A673 (cell line): ENCODE data around the gene ORAI3. TPM values are rescaled to one million over a fixed set of nuclear protein-coding genes. Genes with fewer than 3 reads are reported as not detected.
"Not testable (repeated sequence)": the region's sequence is repeated elsewhere in the genome, so short reads cannot be mapped to it uniquely, and the experiment has no call there.

ENCODE experiments used
- BruUV-seq: library from RNA; stranded (reverse); fragments of 400-500 nt; replicated peaks from 2 replicates; lab custom pipeline; 2021; lab: Mats Ljungman, UMichigan
- CTCF ChIA-PET: fragments of 300-600 bp; sonication (Branson Sonifier 250); formaldehyde crosslinking; loops from one replicate; lab custom pipeline; 2022; ENCODE audit warnings: antibody characterized with exemption; lab: Charles Lee
- POLR2A ChIA-PET: fragments of 300-600 bp; sonication (Branson Sonifier 250); formaldehyde crosslinking; loops from one replicate; lab custom pipeline; 2022; ENCODE audit warnings: antibody characterized with exemption; ENCODE audit not compliant: low non-redundant PET; lab: Charles Lee
- DNase-seq: peaks from one replicate; pipeline ENCODE4 v3.0.0-alpha.2; 2015; ENCODE audit warnings: low spot score
- H3K27ac ChIP-seq: fragments of 200-600 bp; sonication (generic); 2 replicates; pipeline ENCODE4 v1.5.1; 2016; ENCODE audit warnings: mixed run types, low read depth, mild to moderate bottlenecking, mixed read lengths, antibody characterized with exemption, low read length; ENCODE audit not compliant: poor library complexity, severe bottlenecking
- H3K27me3 ChIP-seq: fragments of 200-600 bp; sonication (generic); replicated peaks from 2 replicates; pipeline ENCODE4 v1.6.1; 2017; ENCODE audit warnings: mixed run types, low read depth, mild to moderate bottlenecking, mixed read lengths, antibody characterized with exemption, low read length; ENCODE audit not compliant: insufficient read depth, poor library complexity
- H3K36me3 ChIP-seq: fragments of 200-600 bp; sonication (generic); 2 replicates; pipeline ENCODE4 v1.6.1; 2016; ENCODE audit warnings: mixed run types, mild to moderate bottlenecking, mixed read lengths, antibody characterized with exemption, low read length; ENCODE audit not compliant: insufficient read depth, poor library complexity, severe bottlenecking
- H3K4me1 ChIP-seq: fragments of 200-600 bp; sonication (generic); 2 replicates; pipeline ENCODE4 v1.6.1; 2017; ENCODE audit warnings: mixed run types, mild to moderate bottlenecking, mixed read lengths, antibody characterized with exemption, low read length; ENCODE audit not compliant: insufficient read depth, poor library complexity, severe bottlenecking
- H3K4me3 ChIP-seq: fragments of 200-600 bp; sonication (generic); 2 replicates; pipeline ENCODE4 v1.5.1; 2016; ENCODE audit warnings: low read depth, mixed run types, mild to moderate bottlenecking, mixed read lengths, low read length; ENCODE audit not compliant: poor library complexity, severe bottlenecking
- H3K9me3 ChIP-seq: fragments of 200-600 bp; sonication (generic); 2 replicates; pipeline ENCODE4 v1.6.1; 2016; ENCODE audit warnings: mixed run types, low read depth, mild to moderate bottlenecking, mixed read lengths, antibody characterized with exemption, low read length; ENCODE audit not compliant: poor library complexity, severe bottlenecking
- EZH2 ChIP-seq: fragments of 200-600 bp; sonication (generic); IDR thresholded peaks from 2 replicates; pipeline ENCODE4 v1.6.1; 2017; ENCODE audit warnings: borderline replicate concordance, low read depth, mild to moderate bottlenecking, mixed read lengths, antibody characterized with exemption, low read length; ENCODE audit not compliant: poor library complexity, severe bottlenecking
- intact Hi-C: fragments of 100-400 bp; cut with micrococcal nuclease; formaldehyde crosslinking; loops from one replicate; pipeline ENCODE4 v1.10.0; 2022; ENCODE audit not compliant: unreplicated experiment
- total RNA-seq: library from RNA; stranded (reverse); gene quantifications from 2 replicates; pipeline ENCODE4 v1.2.3, GENCODE V29; 2021
- TF ChIP-seq, protein P1 (sequence below): fragments of 300-800, 200-600 bp; sonication (generic); conservative IDR thresholded peaks from 2 replicates; pipeline ENCODE4 v1.5.1; 2017; ENCODE audit warnings: low read depth, mild to moderate bottlenecking, antibody characterized with exemption, low read length, moderate library complexity, mixed read lengths

Gene ORAI3
- total RNA-seq, 1 experiment from 2014 or later: 2.1 TPM

DNA sequence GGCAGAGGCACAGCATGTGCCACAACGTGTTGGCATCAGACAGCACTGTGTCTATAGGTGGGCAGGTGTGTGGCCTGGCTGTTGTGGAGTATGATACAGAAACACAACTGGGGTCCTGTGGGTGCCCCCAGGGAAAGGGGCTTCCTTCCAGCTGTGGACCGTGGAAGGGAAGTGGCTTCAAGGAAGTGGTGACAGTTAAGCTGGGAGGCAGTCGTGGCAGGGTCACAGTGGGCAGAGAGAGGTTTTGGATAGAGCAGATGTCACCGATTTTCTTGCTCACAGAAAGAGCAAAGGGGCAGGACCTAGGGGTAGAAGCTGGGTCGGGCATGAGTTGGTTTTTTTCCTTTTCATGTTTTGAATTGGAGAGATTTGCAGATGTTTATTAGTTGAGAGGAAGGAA lies 11.2 kb upstream of the ORAI3 start:
- TF ChIP-seq, protein P1, sequence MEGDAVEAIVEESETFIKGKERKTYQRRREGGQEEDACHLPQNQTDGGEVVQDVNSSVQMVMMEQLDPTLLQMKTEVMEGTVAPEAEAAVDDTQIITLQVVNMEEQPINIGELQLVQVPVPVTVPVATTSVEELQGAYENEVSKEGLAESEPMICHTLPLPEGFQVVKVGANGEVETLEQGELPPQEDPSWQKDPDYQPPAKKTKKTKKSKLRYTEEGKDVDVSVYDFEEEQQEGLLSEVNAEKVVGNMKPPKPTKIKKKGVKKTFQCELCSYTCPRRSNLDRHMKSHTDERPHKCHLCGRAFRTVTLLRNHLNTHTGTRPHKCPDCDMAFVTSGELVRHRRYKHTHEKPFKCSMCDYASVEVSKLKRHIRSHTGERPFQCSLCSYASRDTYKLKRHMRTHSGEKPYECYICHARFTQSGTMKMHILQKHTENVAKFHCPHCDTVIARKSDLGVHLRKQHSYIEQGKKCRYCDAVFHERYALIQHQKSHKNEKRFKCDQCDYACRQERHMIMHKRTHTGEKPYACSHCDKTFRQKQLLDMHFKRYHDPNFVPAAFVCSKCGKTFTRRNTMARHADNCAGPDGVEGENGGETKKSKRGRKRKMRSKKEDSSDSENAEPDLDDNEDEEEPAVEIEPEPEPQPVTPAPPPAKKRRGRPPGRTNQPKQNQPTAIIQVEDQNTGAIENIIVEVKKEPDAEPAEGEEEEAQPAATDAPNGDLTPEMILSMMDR: no peak
- TF ChIP-seq EZH2: no peak
- POLR2A ChIA-PET: no interaction called here

GRCh38 chr16:30939571-30939970 lies 9.3 kb upstream of the ORAI3 start:
- DNase-seq, intact Hi-C loops, POLR2A ChIA-PET, H3K27ac ChIP-seq, H3K4me1 ChIP-seq, H3K4me3 ChIP-seq, CTCF ChIA-PET, H3K9me3 ChIP-seq, H3K27me3 ChIP-seq, BruUV-seq: not testable (repeated sequence)
- peaks cover 25% of the 10 kb centered on the region for H3K36me3 ChIP-seq

More for the DNA sequence above, 11.2 kb upstream of the ORAI3 start:
- no TSS peak for BruUV-seq
- no peaks in the 10 kb centered on the region for H3K9me3 ChIP-seq
- no peak for DNase-seq
- no peak overlapping the region for H3K4me3 ChIP-seq
- peaks cover 16% of the 10 kb centered on the region for H3K36me3 ChIP-seq
- H3K27ac ChIP-seq: peak overlapping the region; percentile 37
- intact Hi-C loops: no loop called here
- no peaks in the 10 kb centered on the region for H3K27me3 ChIP-seq
- no peaks in the 10 kb centered on the region for H3K4me1 ChIP-seq
- CTCF ChIA-PET: no interaction called here

- H3K27me3 ChIP-seq: no peaks in the 10 kb centered on the region
- CTCF ChIA-PET: interaction anchor here (0.6 to 1.0 kb wide), 4 partner anchors 12 to 200 kb away, joined by 3 to 6 read pairs (median 3); no protein-coding TSS in a partner anchor
- peak overlapping the region; percentile 16 for H3K27ac ChIP-seq
- peak; percentile 70 for DNase-seq
- H3K4me1 ChIP-seq: no peaks in the 10 kb centered on the region
- no peak overlapping the region for H3K4me3 ChIP-seq
- no peaks in the 10 kb centered on the region for H3K9me3 ChIP-seq
- POLR2A ChIA-PET: interaction anchor here (0.6 kb wide), 2 partner anchors 164 to 1536 kb away, joined by 3 to 6 read pairs; partner anchors contain the start of gene NPIPB11
- TF ChIP-seq EZH2: no peak
- TF ChIP-seq, protein P1: peak; percentile 90
- H3K36me3 ChIP-seq: peaks cover 24% of the 10 kb centered on the region
- intact Hi-C loops: loop anchor here (2.0 kb wide), 1 partner anchor 97 kb away; no protein-coding TSS in a partner anchor
- no TSS peak for BruUV-seq
Measured at GRCh38 chr16:30941600-30942425, 7.1 kb upstream of the ORAI3 start.
